Neuronal stem cell (in vitro differentiated cells): Measurements from ENCODE around the gene ANKRD2.
A peak's percentile ranks its signal among the peaks of the same experiment; 100 is the strongest.
"Not testable (repeated sequence)": the region's sequence is repeated elsewhere in the genome, so short reads cannot be mapped to it uniquely, and the experiment has no call there.

Source experiments
- DNase-seq: peaks from one replicate; pipeline ENCODE4 v3.0.0-alpha.2; 2013; ENCODE audit warnings: low spot score
- H2AFZ ChIP-seq: one replicate; pipeline ENCODE4 v1.6.1; 2013; ENCODE audit warnings: mild to moderate bottlenecking, low read length, inconsistent platforms
- H2AK5ac ChIP-seq: 2 replicates; pipeline ENCODE4 v1.6.1; 2013; ENCODE audit warnings: low read depth, mild to moderate bottlenecking, inconsistent platforms, low read length, moderate library complexity, mixed read lengths
- H2BK120ac ChIP-seq: 2 replicates; pipeline ENCODE4 v1.6.1; 2013; ENCODE audit warnings: low read depth, mild to moderate bottlenecking, inconsistent platforms, low read length, moderate library complexity, mixed read lengths
- H2BK12ac ChIP-seq: one replicate; pipeline ENCODE4 v1.6.1; 2013; ENCODE audit warnings: low read length, inconsistent platforms
- H2BK15ac ChIP-seq: 2 replicates; pipeline ENCODE4 v1.6.1; 2013; ENCODE audit warnings: mild to moderate bottlenecking, low read length, inconsistent platforms, mixed read lengths
- H2BK5ac ChIP-seq: one replicate; pipeline ENCODE4 v1.6.1; 2013; ENCODE audit warnings: inconsistent platforms, mild to moderate bottlenecking, low read length, moderate library complexity
- H3K14ac ChIP-seq: one replicate; pipeline ENCODE4 v1.6.1; 2013; ENCODE audit warnings: low read length, inconsistent platforms
- H3K18ac ChIP-seq: 2 replicates; pipeline ENCODE4 v1.6.1; 2013; ENCODE audit warnings: low read length, inconsistent platforms
- H3K23ac ChIP-seq: 2 replicates; pipeline ENCODE4 v1.6.1; 2013; ENCODE audit warnings: low read depth, mild to moderate bottlenecking, mixed read lengths, low read length, inconsistent platforms; ENCODE audit not compliant: poor library complexity
- H3K27ac ChIP-seq: replicated peaks from 3 replicates; pipeline ENCODE4 v1.5.1; 2013; ENCODE audit warnings: low read length, inconsistent platforms
- H3K27me3 ChIP-seq, 3 experiments: 2 replicates each; pipeline ENCODE4 v1.6.1; 2013; ENCODE audit warnings: low read length in 3 of 3, mild to moderate bottlenecking in 2 of 3, inconsistent platforms in 1 of 3, low read depth in 1 of 3, mixed read lengths in 1 of 3, moderate library complexity in 1 of 3; ENCODE audit not compliant: control insufficient read depth in 3 of 3, insufficient read depth in 3 of 3
- H3K36me3 ChIP-seq, 2 donors: replicated peaks in 1 of 2; 2 replicates each; pipeline ENCODE4 v1.6.1; 2013; ENCODE audit warnings: low read length in 2 of 2; ENCODE audit not compliant: control insufficient read depth in 2 of 2, insufficient read depth in 2 of 2
- H3K4ac ChIP-seq: 2 replicates; pipeline ENCODE4 v1.6.1; 2013; ENCODE audit warnings: inconsistent platforms, mild to moderate bottlenecking, low read length, moderate library complexity
- H3K4me1 ChIP-seq, 2 donors: 1 replicate in 1 of 2; 2 replicates in 1 of 2; pipeline ENCODE4 v1.6.1; 2013; ENCODE audit warnings: low read length in 2 of 2, low read depth in 1 of 2; ENCODE audit not compliant: control insufficient read depth in 2 of 2, insufficient read depth in 1 of 2
- H3K4me2 ChIP-seq: one replicate; pipeline ENCODE4 v1.6.1; 2013; ENCODE audit warnings: mild to moderate bottlenecking, low read length, inconsistent platforms; ENCODE audit not compliant: insufficient read depth, poor library complexity, severe bottlenecking
- H3K4me3 ChIP-seq, 2 donors: 2 replicates each; pipeline ENCODE4 v1.5.1; 2013; ENCODE audit warnings: low read length in 2 of 2, mild to moderate bottlenecking in 2 of 2, inconsistent platforms in 1 of 2, moderate library complexity in 1 of 2
- H3K79me1 ChIP-seq: one replicate; pipeline ENCODE4 v1.6.1; 2013; ENCODE audit warnings: low read depth, mild to moderate bottlenecking, inconsistent platforms, low read length, moderate library complexity
- H3K9ac ChIP-seq: one replicate; pipeline ENCODE4 v1.6.1; 2013; ENCODE audit warnings: mild to moderate bottlenecking, low read depth, low read length, inconsistent platforms; ENCODE audit not compliant: poor library complexity
- H3K9me3 ChIP-seq, 2 donors: replicated peaks in 1 of 2; 2 replicates each; pipeline versions ENCODE3 to v1.6.1; 2013; ENCODE audit warnings: low read length in 2 of 2, mild to moderate bottlenecking in 2 of 2, inconsistent platforms in 1 of 2, low read depth in 1 of 2, mixed read lengths in 1 of 2, moderate library complexity in 1 of 2; ENCODE audit not compliant: control insufficient read depth in 2 of 2, insufficient read depth in 1 of 2
- H4K8ac ChIP-seq: one replicate; pipeline ENCODE4 v1.6.1; 2013; ENCODE audit warnings: low read depth, mild to moderate bottlenecking, inconsistent platforms, low read length, moderate library complexity
- H4K91ac ChIP-seq: one replicate; pipeline ENCODE4 v1.6.1; 2013; ENCODE audit warnings: low read length, low read depth, mild to moderate bottlenecking, inconsistent platforms; ENCODE audit not compliant: poor library complexity
- WGBS, 2 donors: extraction: QIAGEN DNeasy Blood & Tissue Kit; methylation state at CpG; one replicate each; pipeline ENCODE4 v1.1.7; 2013; ENCODE audit warnings: missing lambda C conversion rate in 2 of 2, mixed read lengths in 1 of 2; ENCODE audit not compliant: insufficient read length in 2 of 2, insufficient replicate concordance in 1 of 2; ENCODE audit errors: extremely low coverage in 2 of 2; 5-methylcytosine and 5-hydroxymethylcytosine counted together

The ANKRD2 gene

DNA sequence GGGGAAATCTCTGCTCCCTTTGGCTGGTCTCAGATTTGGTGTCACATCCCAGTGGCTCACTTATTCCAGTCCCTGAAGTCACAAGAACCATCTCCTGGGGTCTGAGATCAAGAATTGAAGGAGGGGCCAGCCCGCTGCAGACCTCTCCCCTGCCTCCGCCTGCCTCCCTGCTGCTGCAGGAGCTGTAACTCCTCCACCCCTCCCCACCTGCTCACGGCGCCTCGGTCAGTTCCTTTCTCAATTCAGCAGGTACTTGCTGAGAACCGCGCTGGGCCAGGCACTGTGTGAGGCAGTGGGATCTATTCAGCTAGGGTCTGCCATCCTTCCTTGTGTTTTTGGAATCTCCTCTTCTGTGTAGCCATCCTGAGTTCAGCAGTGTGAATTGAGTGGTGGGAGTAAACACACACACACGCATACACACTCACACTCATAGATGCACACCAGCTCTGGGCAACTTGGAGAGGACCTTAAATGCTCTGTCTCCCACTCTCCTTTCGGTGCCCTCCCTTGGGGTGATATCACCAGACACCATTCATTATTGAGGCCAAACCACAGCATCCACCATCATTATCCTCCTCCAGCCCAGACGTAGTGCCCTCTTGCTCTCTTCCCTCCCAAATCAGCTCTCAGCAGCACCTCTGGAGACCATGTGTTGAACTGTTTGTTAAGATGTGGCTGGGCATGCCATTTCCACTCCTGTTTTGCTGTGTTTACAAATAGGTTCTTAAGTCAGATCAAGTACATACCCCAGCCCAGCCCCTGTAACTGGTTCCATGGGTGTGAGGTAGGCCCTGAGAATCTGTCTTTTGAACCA lies 22.0 kb upstream of the ANKRD2 start:
- Histone ChIP-seq H3K4me1 (peaks cover 26 to 31% of the 10 kb centered on the region in 2 donors), H3K27ac (peak overlapping the region; percentile 64), H3K14ac (no peak overlapping the region), H4K8ac (no peak overlapping the region), H3K23ac (no peak overlapping the region), H3K36me3 (no peaks in the 10 kb centered on the region), H3K4me2 (no peak overlapping the region), H2BK15ac (peak overlapping the region; percentile 77), H2AFZ (peak overlapping the region; percentile 77), H3K18ac (peak overlapping the region; percentile 88), H2AK5ac (peak overlapping the region; percentile 2), H2BK12ac (peak overlapping the region; percentile 1), H3K79me1 (no peaks in the 10 kb centered on the region), H2BK120ac (no peak overlapping the region), H4K91ac (no peak overlapping the region), H3K9ac (no peak overlapping the region), H2BK5ac (peak overlapping the region; percentile 90), H3K9me3 (no peaks in the 10 kb centered on the region), H3K4me3 (peak overlapping the region in 1 of 2 donors; percentile 9), H3K4ac (no peak overlapping the region), H3K27me3 (no peaks in the 10 kb centered on the region)
- no peak for DNase-seq
- WGBS, 2 donors: no CpG with 5 or more reads among the region's 10 CpGs

DNA sequence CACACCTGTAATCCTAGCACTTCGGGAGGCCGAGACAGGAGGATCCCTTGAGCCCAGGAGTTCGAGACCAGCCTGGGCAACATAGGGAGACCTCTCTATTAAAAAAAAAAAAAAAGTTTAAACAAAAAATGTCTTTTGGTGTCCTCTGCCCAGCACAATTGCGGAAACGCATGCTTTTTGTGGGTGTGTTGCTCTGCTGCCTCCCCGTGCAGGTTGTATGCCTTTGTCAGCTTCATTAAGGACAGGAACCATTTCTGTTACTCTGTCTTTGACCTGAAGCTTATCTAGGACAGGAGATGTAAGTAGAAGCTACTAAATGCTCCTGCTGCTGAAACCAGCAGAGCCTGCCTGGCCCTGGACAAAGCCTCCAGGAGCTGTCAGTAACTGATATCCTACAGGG lies 21.3 kb upstream of the ANKRD2 start:
- no peaks in the 10 kb centered on the region for H3K79me1 ChIP-seq
- no peak overlapping the region for H3K23ac ChIP-seq
- no peak overlapping the region for H3K4me3 ChIP-seq
- H3K18ac ChIP-seq: no peak overlapping the region
- H3K27me3 ChIP-seq: no peaks in the 10 kb centered on the region
- WGBS, 2 donors: no CpG with 5 or more reads among the region's 6 CpGs
- no peak for DNase-seq
- H2BK15ac ChIP-seq: no peak overlapping the region
- no peaks in the 10 kb centered on the region for H3K36me3 ChIP-seq
- H2AFZ ChIP-seq: no peak overlapping the region
- no peak overlapping the region for H2AK5ac ChIP-seq
- H2BK120ac ChIP-seq: no peak overlapping the region
- H3K4me1 ChIP-seq: peaks cover 26 to 31% of the 10 kb centered on the region in 2 donors
- no peak overlapping the region for H2BK12ac ChIP-seq
- no peak overlapping the region for H3K4ac ChIP-seq
- no peak overlapping the region for H3K4me2 ChIP-seq
- H3K14ac ChIP-seq: no peak overlapping the region
- H2BK5ac ChIP-seq: no peak overlapping the region
- H3K27ac ChIP-seq: no peak overlapping the region
- no peak overlapping the region for H4K91ac ChIP-seq
- no peak overlapping the region for H3K9ac ChIP-seq
- no peaks in the 10 kb centered on the region for H3K9me3 ChIP-seq
- H4K8ac ChIP-seq: no peak overlapping the region

DNA sequence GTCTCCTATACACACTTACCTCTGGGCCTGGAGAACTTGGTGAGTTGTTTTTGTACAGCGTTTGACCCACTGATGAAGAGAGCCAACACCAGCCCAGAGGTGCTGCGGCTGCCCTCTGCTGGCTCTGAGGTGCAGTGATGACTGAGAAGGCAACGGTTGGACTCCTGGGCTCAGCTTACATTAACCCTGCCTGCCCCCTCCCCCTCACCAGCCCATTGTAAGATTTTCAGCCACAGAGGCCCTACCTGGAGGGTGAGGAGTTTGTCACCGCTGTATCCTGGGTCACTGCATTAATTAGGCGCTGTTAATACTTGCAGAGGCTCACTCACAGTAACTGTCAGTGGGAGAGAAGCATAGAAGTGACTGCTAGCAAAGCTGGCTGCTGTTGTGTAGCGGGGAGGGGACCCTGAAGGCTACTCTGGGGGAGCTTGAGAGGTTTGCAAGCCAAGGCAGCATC lies 19.0 kb upstream of the ANKRD2 start:
- H3K79me1 ChIP-seq: no peaks in the 10 kb centered on the region
- no peak overlapping the region for H4K8ac ChIP-seq
- no peak overlapping the region for H2AK5ac ChIP-seq
- DNase-seq: peak; percentile 64
- peak overlapping the region; percentile 32 for H3K18ac ChIP-seq
- H2BK15ac ChIP-seq: no peak overlapping the region
- no peak overlapping the region for H3K23ac ChIP-seq
- no peak overlapping the region for H3K4me3 ChIP-seq
- H2BK5ac ChIP-seq: no peak overlapping the region
- no peak overlapping the region for H3K9ac ChIP-seq
- no peak overlapping the region for H2AFZ ChIP-seq
- peaks cover 24 to 25% of the 10 kb centered on the region in 2 donors for H3K4me1 ChIP-seq
- H2BK12ac ChIP-seq: no peak overlapping the region
- peak overlapping the region; percentile 21 for H3K27ac ChIP-seq
- H3K9me3 ChIP-seq: no peaks in the 10 kb centered on the region
- H3K14ac ChIP-seq: no peak overlapping the region
- no peak overlapping the region for H4K91ac ChIP-seq
- H2BK120ac ChIP-seq: no peak overlapping the region
- no peaks in the 10 kb centered on the region for H3K36me3 ChIP-seq
- no peak overlapping the region for H3K4ac ChIP-seq
- WGBS, 2 donors: no CpG with 5 or more reads among the region's 6 CpGs
- no peak overlapping the region for H3K4me2 ChIP-seq
- H3K27me3 ChIP-seq: no peaks in the 10 kb centered on the region

GRCh38 chr10:97554336-97554735 lies 18.2 kb upstream of the ANKRD2 start:
- H3K9me3 ChIP-seq, H3K79me1 ChIP-seq, H3K18ac ChIP-seq, H3K4ac ChIP-seq, H3K23ac ChIP-seq, DNase-seq, H2BK120ac ChIP-seq, H3K27me3 ChIP-seq, H2AFZ ChIP-seq, H3K14ac ChIP-seq, H3K4me3 ChIP-seq, H4K91ac ChIP-seq, H3K4me2 ChIP-seq, H2AK5ac ChIP-seq, H2BK15ac ChIP-seq, H2BK5ac ChIP-seq, H3K36me3 ChIP-seq, H3K27ac ChIP-seq, H2BK12ac ChIP-seq, H4K8ac ChIP-seq, H3K9ac ChIP-seq: not testable (repeated sequence)
- no CpG with 5 or more reads among the region's 5 CpGs for WGBS, 2 donors
- H3K4me1 ChIP-seq: peaks cover 19 to 20% of the 10 kb centered on the region in 2 donors
